ENCODE data around the gene SESN1.

DNA sequence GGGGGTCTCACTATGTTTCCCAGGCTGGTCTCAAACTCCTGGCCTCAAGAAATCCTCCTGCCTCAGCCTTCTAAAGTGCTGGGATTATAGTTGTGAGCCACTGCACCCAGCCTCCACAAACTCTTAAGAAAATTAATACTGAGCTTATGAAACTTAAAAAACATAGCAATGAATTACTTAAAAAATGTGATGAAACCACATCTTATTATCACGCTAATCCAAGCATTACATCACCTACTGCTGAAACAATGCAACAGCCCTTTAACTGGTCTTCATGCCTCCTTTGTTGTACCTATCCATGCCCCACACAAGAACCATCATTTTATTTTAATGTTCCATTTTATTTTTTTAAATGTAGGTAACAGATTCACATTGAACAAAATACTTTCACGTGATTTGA, 24.9 kb downstream of the SESN1 start:
- TF ChIP-seq, protein P1, sequence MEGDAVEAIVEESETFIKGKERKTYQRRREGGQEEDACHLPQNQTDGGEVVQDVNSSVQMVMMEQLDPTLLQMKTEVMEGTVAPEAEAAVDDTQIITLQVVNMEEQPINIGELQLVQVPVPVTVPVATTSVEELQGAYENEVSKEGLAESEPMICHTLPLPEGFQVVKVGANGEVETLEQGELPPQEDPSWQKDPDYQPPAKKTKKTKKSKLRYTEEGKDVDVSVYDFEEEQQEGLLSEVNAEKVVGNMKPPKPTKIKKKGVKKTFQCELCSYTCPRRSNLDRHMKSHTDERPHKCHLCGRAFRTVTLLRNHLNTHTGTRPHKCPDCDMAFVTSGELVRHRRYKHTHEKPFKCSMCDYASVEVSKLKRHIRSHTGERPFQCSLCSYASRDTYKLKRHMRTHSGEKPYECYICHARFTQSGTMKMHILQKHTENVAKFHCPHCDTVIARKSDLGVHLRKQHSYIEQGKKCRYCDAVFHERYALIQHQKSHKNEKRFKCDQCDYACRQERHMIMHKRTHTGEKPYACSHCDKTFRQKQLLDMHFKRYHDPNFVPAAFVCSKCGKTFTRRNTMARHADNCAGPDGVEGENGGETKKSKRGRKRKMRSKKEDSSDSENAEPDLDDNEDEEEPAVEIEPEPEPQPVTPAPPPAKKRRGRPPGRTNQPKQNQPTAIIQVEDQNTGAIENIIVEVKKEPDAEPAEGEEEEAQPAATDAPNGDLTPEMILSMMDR (conservative IDR thresholded peaks at IDR 0.05; ENCODE audit: low read length): no peak
- no peak for TF ChIP-seq EZH2phosphoT487 (IDR thresholded peaks at IDR 0.05; ENCODE audit: borderline replicate concordance)
